ENCODE measurements around the gene SLC44A3.

Gene SLC44A3

DNA sequence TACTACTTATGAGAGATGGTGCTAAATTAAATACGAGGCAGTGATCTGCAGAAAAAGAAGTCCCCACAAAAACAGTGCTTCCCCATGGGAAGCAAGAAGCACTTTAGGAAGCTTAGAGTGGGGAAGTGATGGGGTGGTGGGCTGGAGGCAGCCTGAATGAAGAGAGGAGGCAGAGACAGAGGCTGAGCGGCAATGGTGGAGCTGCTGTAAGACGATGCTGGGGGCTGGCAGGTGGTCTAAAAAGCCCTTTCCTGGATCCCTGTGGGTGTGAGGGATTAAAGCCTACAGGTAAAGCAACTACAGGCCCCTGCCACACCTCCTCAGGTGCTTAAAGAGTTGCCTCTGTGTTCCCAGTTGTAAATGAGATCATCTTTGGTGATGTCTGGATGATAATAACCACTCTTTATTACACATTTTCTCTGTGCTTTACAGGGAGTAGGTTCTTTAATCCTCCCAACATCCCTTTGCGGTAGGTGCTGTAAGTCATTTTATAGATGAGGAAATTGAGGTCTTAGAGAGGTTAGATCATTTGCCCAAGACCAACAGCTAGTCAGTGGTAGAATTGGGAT lies 67.5 kb downstream of the SLC44A3 start:
- H3K36me3 ChIP-seq (ENCODE audit: insufficient read depth, low read length): peaks cover 9% of the 10 kb centered on the region
- no peak overlapping the region for H3K9ac ChIP-seq (ENCODE audit: insufficient read length)
- no peak overlapping the region for H3K4me3 ChIP-seq
- H3K9me3 ChIP-seq (ENCODE audit: low read depth, low read length): no peaks in the 10 kb centered on the region
- no peak overlapping the region for H3K27ac ChIP-seq
- TF ChIP-seq FOXP2 (optimal IDR thresholded peaks at IDR 0.05; ENCODE audit: control extremely low read depth, extremely low read length, insufficient read depth) (no peak), EZH2 (IDR thresholded peaks at IDR 0.05) (no peak), POLR2AphosphoS5 (IDR thresholded peaks at IDR 0.05; ENCODE audit: borderline replicate concordance, low read depth, low read length) (no peak)
- DNase-seq (ENCODE audit: low read depth, low spot score): no peak

- no peak for DNase-seq (ENCODE audit: low read depth, low spot score)
- Histone ChIP-seq H3K4me3 (no peak overlapping the region), H3K36me3 (ENCODE audit: insufficient read depth, low read length) (peaks cover 9% of the 10 kb centered on the region), H3K27ac (no peak overlapping the region), H3K9me3 (ENCODE audit: low read depth, low read length) (no peaks in the 10 kb centered on the region), H3K9ac (ENCODE audit: insufficient read length) (no peak overlapping the region)
- TF ChIP-seq POLR2AphosphoS5 (IDR thresholded peaks at IDR 0.05; ENCODE audit: borderline replicate concordance, low read depth, low read length) (no peak), FOXP2 (optimal IDR thresholded peaks at IDR 0.05; ENCODE audit: control extremely low read depth, extremely low read length, insufficient read depth) (no peak), EZH2 (IDR thresholded peaks at IDR 0.05) (no peak)
Observed at GRCh38 chr1:94888201-94888600, 68.0 kb downstream of the SLC44A3 start.

DNA sequence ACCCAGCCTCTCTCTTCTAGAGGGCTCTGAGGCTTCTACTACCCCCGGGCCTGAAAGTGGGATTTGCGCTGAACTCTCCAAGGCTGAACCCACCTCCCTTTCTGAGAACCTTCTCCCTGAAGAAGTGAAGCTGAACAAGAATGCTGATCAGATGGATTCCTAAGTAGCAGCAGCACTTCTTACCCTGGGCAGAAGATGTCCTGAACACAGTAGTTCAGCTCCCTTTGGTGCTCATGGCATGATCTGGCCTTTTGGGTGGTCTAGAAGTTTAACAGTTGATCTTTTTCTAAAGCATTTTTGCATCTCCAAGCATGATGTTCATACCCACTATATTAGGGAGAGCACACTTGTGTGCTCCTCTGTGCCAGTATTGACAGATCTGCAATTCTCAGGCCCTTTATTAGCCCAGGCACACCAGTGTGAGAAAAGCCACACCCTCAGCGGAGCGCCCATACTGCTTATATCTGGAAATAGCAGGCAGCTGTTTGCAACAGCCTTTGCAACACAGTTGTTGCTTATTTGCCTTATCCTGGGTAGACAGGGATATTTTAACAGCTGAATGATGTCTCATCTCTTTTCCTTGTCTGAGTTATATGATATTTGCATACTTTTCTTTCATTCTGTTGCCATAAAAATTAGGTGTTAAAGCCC lies 72.6 kb downstream of the SLC44A3 start:
- DNase-seq (ENCODE audit: low read depth, low spot score): no peak
- Histone ChIP-seq H3K27ac (no peak overlapping the region), H3K36me3 (ENCODE audit: insufficient read depth, low read length) (peaks cover 46% of the 10 kb centered on the region), H3K4me3 (no peak overlapping the region), H3K9me3 (ENCODE audit: low read depth, low read length) (no peaks in the 10 kb centered on the region), H3K9ac (ENCODE audit: insufficient read length) (no peak overlapping the region)
- TF ChIP-seq FOXP2 (optimal IDR thresholded peaks at IDR 0.05; ENCODE audit: control extremely low read depth, extremely low read length, insufficient read depth): no peak

DNA sequence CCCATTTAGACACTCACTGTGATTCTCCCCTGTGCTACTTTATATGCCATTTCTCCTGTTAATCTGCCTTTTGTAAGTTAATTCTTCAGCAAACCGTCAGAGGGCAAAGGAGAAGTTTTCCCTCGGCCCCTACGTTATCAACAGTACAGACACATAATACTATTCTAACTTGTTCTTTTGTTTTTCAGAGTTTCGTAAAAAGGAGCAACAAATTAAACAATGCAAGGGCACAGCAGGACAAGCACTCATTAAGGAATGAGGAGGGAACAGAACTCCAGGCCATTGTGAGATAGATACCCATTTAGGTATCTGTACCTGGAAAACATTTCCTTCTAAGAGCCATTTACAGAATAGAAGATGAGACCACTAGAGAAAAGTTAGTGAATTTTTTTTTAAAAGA lies 74.5 kb downstream of the SLC44A3 start:
- no peak for DNase-seq (ENCODE audit: low read depth, low spot score)
- Histone ChIP-seq H3K9me3 (ENCODE audit: low read depth, low read length) (no peaks in the 10 kb centered on the region), H3K27ac (no peak overlapping the region), H3K4me3 (no peak overlapping the region), H3K36me3 (ENCODE audit: insufficient read depth, low read length) (peaks cover 65% of the 10 kb centered on the region), H3K9ac (ENCODE audit: insufficient read length) (no peak overlapping the region)
- TF ChIP-seq EZH2 (IDR thresholded peaks at IDR 0.05) (no peak), POLR2AphosphoS5 (IDR thresholded peaks at IDR 0.05; ENCODE audit: borderline replicate concordance, low read depth, low read length) (no peak), FOXP2 (optimal IDR thresholded peaks at IDR 0.05; ENCODE audit: control extremely low read depth, extremely low read length, insufficient read depth) (no peak)

DNA sequence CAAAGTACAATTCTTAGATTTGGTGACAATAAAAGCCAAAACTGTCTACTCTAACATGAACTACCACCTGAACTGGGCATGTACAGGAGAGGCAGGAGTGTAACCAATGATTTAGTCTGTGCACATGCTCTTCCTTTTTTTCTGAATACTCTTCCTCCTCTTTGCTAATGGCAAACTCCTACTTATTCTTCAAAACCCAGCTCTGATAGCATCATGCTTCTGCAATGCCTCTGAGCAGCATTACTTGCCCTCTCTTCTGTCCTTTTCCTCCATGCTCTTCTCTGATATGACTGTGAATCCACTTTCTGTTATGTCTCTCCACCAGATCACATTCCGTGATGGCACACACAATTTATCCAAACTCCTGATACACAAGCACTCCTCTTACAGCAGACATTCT lies 75.4 kb downstream of the SLC44A3 start:
- no peaks in the 10 kb centered on the region for H3K9me3 ChIP-seq (ENCODE audit: low read depth, low read length)
- no peak overlapping the region for H3K9ac ChIP-seq (ENCODE audit: insufficient read length)
- H3K27ac ChIP-seq: no peak overlapping the region
- no peak overlapping the region for H3K4me3 ChIP-seq
- no peak for DNase-seq (ENCODE audit: low read depth, low spot score)
- TF ChIP-seq POLR2AphosphoS5 (IDR thresholded peaks at IDR 0.05; ENCODE audit: borderline replicate concordance, low read depth, low read length) (no peak), FOXP2 (optimal IDR thresholded peaks at IDR 0.05; ENCODE audit: control extremely low read depth, extremely low read length, insufficient read depth) (no peak), EZH2 (IDR thresholded peaks at IDR 0.05) (no peak)
- H3K36me3 ChIP-seq (ENCODE audit: insufficient read depth, low read length): peaks cover 72% of the 10 kb centered on the region

DNA sequence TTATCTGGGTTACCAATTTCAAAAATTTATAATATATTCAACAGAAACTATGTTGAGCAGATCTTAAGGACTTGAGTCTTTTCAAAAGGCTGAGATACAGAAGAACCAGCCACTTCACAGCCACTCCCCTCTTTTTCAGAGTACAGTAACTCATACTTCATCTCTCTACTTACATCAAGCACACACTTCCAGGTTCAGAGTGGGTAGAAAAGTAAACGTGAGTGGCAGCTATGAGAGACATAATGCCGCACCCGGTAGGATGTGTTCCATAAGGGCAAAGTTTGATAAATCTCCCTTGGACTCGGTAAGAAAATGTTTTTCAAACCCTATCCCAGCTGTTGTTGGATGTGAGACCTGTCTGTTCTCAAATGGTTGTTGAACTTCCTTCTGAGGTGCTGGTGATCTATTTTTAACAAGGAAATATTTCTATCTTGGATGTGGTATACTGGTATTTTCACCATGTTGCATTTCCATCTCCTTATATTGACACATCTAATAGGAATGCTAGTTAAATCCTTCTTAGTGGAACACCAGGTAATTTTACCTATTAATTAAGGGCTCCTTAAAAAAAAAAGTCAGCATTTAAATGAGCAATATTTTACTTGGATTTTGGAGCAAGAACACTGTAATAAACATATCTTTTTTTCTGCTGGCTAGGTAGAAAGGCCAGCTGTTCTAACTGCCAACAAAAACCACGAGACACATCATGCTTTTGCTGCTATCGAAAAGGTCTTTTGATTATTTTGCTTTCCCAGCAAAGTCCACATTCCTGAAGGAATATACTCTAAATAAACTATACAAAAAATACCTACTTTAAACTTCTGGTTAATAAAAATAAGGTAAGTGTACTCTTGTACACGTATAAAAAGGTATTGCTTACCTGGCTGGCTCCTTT lies 78.6 kb downstream of the SLC44A3 start:
- Histone ChIP-seq H3K9me3 (ENCODE audit: low read depth, low read length) (no peaks in the 10 kb centered on the region), H3K36me3 (ENCODE audit: insufficient read depth, low read length) (peaks cover 88% of the 10 kb centered on the region), H3K27ac (no peak overlapping the region), H3K9ac (ENCODE audit: insufficient read length) (no peak overlapping the region), H3K4me3 (no peak overlapping the region)
- TF ChIP-seq POLR2AphosphoS5 (IDR thresholded peaks at IDR 0.05; ENCODE audit: borderline replicate concordance, low read depth, low read length) (no peak), FOXP2 (optimal IDR thresholded peaks at IDR 0.05; ENCODE audit: control extremely low read depth, extremely low read length, insufficient read depth) (no peak), EZH2 (IDR thresholded peaks at IDR 0.05) (no peak)
- no peak for DNase-seq (ENCODE audit: low read depth, low spot score)

GRCh38 chr1:94899756-94900155 lies 79.6 kb downstream of the SLC44A3 start:
- Histone ChIP-seq H3K27ac (no peak overlapping the region), H3K9ac (ENCODE audit: insufficient read length) (no peak overlapping the region), H3K9me3 (ENCODE audit: low read depth, low read length) (no peaks in the 10 kb centered on the region), H3K36me3 (ENCODE audit: insufficient read depth, low read length) (peaks cover 81% of the 10 kb centered on the region), H3K4me3 (no peak overlapping the region)
- no peak for DNase-seq (ENCODE audit: low read depth, low spot score)
- no peak for TF ChIP-seq EZH2 (IDR thresholded peaks at IDR 0.05)
- TF ChIP-seq FOXP2 (optimal IDR thresholded peaks at IDR 0.05; ENCODE audit: control extremely low read depth, extremely low read length, insufficient read depth): no peak
- TF ChIP-seq POLR2AphosphoS5 (IDR thresholded peaks at IDR 0.05; ENCODE audit: borderline replicate concordance, low read depth, low read length): no peak

DNA sequence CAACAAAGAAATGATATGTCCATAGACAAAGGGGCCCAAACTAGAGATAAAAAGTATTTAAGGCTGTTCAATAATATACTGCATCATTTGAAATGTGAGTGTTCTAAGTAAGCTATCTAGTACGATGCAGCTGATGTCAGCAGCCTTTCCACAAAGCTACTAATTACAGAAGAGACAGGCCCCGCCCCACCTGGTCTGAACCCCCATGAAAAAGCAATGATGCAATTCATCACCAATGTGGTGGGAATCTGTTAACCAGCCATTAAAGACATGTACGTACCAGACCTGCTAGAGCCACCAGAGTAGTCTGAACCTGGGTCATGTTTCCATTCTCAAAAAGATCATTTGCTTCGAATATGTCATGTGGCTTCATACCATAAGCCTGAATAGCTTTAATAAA lies 81.7 kb downstream of the SLC44A3 start:
- Histone ChIP-seq H3K36me3 (ENCODE audit: insufficient read depth, low read length) (peaks cover 63% of the 10 kb centered on the region), H3K9me3 (ENCODE audit: low read depth, low read length) (no peaks in the 10 kb centered on the region), H3K9ac (ENCODE audit: insufficient read length) (no peak overlapping the region), H3K4me3 (no peak overlapping the region), H3K27ac (peak overlapping the region; percentile 81)
- DNase-seq (ENCODE audit: low read depth, low spot score): no peak
- TF ChIP-seq POLR2AphosphoS5 (IDR thresholded peaks at IDR 0.05; ENCODE audit: borderline replicate concordance, low read depth, low read length) (no peak), EZH2 (IDR thresholded peaks at IDR 0.05) (no peak), FOXP2 (optimal IDR thresholded peaks at IDR 0.05; ENCODE audit: control extremely low read depth, extremely low read length, insufficient read depth) (no peak)

Measured in SK-N-MC (cell line).